ENCODE measurements around the gene YIF1A. TPM values are rescaled to one million over a fixed set of nuclear protein-coding genes. Genes with fewer than 3 reads are reported as not detected.
A peak's percentile ranks its signal among the peaks of the same experiment; 100 is the strongest.

Gene YIF1A
- polyA plus RNA-seq, 3 donors: 50.0 to 81.1 (median 63.8) TPM

- 100% methylated on average over 1 of the region's 1 CpG for WGBS (ENCODE audit: insufficient coverage)
- peaks cover 19% of the 10 kb centered on the region for H3K4me1 Mint-ChIP-seq
- H3K4me1 ChIP-seq (ENCODE audit: control insufficient read depth in 1 of 2, insufficient read depth in 2 of 2, low read length in 2 of 2): peaks cover 14 to 16% of the 10 kb centered on the region in 2 donors
Measured at GRCh38 chr11:66323684-66324083, 34.7 kb upstream of the YIF1A start.

GRCh38 chr11:66322732-66323427, 33.9 kb upstream of the YIF1A start:
- H3K4me3 Mint-ChIP-seq: no peak overlapping the region
- Histone ChIP-seq H3K9ac (ENCODE audit: insufficient read depth, low read length, poor library complexity, severe bottlenecking) (no peak overlapping the region), H2AFZ (ENCODE audit: insufficient read depth, low read depth, low read length, poor library complexity, severe bottlenecking) (no peak overlapping the region), H3K4me2 (replicated peaks; ENCODE audit: extremely low read depth, low read length, poor library complexity, severe bottlenecking) (no peak overlapping the region), H3K27ac (ENCODE audit: low read depth in 1 of 2, low read length in 2 of 2) (no peak overlapping the region), H4K20me1 (ENCODE audit: insufficient read depth, low read length) (no peaks in the 10 kb centered on the region), H3K4me3 (replicated peaks in 1 of 3; ENCODE audit: low read depth in 2 of 3, low read length in 3 of 3) (no peak overlapping the region), H3K36me3 (replicated peaks in 1 of 2; ENCODE audit: control insufficient read depth in 1 of 2, insufficient read depth in 2 of 2, low read length in 2 of 2) (no peaks in the 10 kb centered on the region), H3K4me1 (ENCODE audit: control insufficient read depth in 1 of 2, insufficient read depth in 2 of 2, low read length in 2 of 2) (peaks cover 15 to 16% of the 10 kb centered on the region in 2 donors), H3K79me2 (ENCODE audit: insufficient read depth, low read length) (no peaks in the 10 kb centered on the region), H3K9me3 (replicated peaks in 1 of 2; ENCODE audit: control insufficient read depth in 1 of 2, insufficient read depth in 1 of 2, low read length in 2 of 2) (no peaks in the 10 kb centered on the region), H3K27me3 (ENCODE audit: control insufficient read depth in 2 of 2, insufficient read depth in 2 of 2, low read length in 2 of 2) (no peaks in the 10 kb centered on the region)
- peaks cover 2 to 7% (median 2%) of the 10 kb centered on the region in 3 donors for H3K27me3 Mint-ChIP-seq (ENCODE audit: low read depth in 3 of 3)
- TF ChIP-seq CTCF (IDR thresholded peaks at IDR 0.05): no peak
- intact Hi-C loops (cut with micrococcal nuclease): no loop called here
- H3K9me3 Mint-ChIP-seq: peaks cover 0 to 9% (median 3%) of the 10 kb centered on the region in 7 donors
- peaks cover 19% of the 10 kb centered on the region for H3K4me1 Mint-ChIP-seq
- no peak for DNase-seq
- 90% methylated on average over 11 of the region's 11 CpGs for WGBS (ENCODE audit: insufficient coverage)
- no peaks in the 10 kb centered on the region for H3K36me3 Mint-ChIP-seq
- H3K27ac Mint-ChIP-seq: no peak overlapping the region

More at GRCh38 chr11:66323684-66324083, 34.7 kb upstream of the YIF1A start:
- Histone ChIP-seq H2AFZ (ENCODE audit: insufficient read depth, low read depth, low read length, poor library complexity, severe bottlenecking) (no peak overlapping the region), H3K9ac (ENCODE audit: insufficient read depth, low read length, poor library complexity, severe bottlenecking) (no peak overlapping the region), H3K27ac (ENCODE audit: low read depth in 1 of 2, low read length in 2 of 2) (no peak overlapping the region), H3K36me3 (replicated peaks in 1 of 2; ENCODE audit: control insufficient read depth in 1 of 2, insufficient read depth in 2 of 2, low read length in 2 of 2) (no peaks in the 10 kb centered on the region), H3K9me3 (replicated peaks in 1 of 2; ENCODE audit: control insufficient read depth in 1 of 2, insufficient read depth in 1 of 2, low read length in 2 of 2) (no peaks in the 10 kb centered on the region), H3K27me3 (ENCODE audit: control insufficient read depth in 2 of 2, insufficient read depth in 2 of 2, low read length in 2 of 2) (no peaks in the 10 kb centered on the region), H3K79me2 (ENCODE audit: insufficient read depth, low read length) (no peaks in the 10 kb centered on the region), H3K4me3 (replicated peaks in 1 of 3; ENCODE audit: low read depth in 2 of 3, low read length in 3 of 3) (no peak overlapping the region), H3K4me2 (replicated peaks; ENCODE audit: extremely low read depth, low read length, poor library complexity, severe bottlenecking) (no peak overlapping the region), H4K20me1 (ENCODE audit: insufficient read depth, low read length) (no peaks in the 10 kb centered on the region)
- TF ChIP-seq CTCF (IDR thresholded peaks at IDR 0.05): no peak
- intact Hi-C loops (cut with micrococcal nuclease): no loop called here
- Mint-ChIP-seq H3K36me3 (no peaks in the 10 kb centered on the region), H3K9me3 (peaks cover 0 to 9% (median 3%) of the 10 kb centered on the region in 7 donors), H3K27me3 (ENCODE audit: low read depth in 3 of 3) (peaks cover 2 to 5% (median 4%) of the 10 kb centered on the region in 3 donors), H3K4me3 (no peak overlapping the region), H3K27ac (peak overlapping the region in 1 of 7 donors; percentile 14)
- DNase-seq: no peak
